ENCODE measurements around the gene TPMT.
"Not testable (repeated sequence)": the region's sequence is repeated elsewhere in the genome, so short reads cannot be mapped to it uniquely, and the experiment has no call there.

DNA sequence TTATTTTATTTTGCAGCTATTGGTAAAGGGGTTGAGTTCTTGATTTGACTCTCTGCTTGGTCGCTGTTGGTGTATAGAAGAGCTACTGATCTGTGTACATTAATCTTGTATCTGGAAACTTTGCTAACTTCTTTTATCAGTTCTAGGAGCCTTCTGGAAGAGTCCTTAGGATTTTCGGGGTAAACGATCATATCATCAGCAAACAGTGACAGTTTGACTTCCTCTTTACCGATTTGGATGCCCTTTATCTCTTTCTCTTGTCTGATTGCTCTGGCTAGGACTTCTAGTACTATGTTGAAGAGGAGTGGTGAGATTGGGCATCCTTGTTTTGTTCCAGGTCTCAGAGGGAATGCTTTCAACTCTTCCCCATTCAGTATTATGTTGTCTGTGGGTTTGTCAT is 21.3 kb upstream of the TPMT start:
- TF ChIP-seq, protein P1, sequence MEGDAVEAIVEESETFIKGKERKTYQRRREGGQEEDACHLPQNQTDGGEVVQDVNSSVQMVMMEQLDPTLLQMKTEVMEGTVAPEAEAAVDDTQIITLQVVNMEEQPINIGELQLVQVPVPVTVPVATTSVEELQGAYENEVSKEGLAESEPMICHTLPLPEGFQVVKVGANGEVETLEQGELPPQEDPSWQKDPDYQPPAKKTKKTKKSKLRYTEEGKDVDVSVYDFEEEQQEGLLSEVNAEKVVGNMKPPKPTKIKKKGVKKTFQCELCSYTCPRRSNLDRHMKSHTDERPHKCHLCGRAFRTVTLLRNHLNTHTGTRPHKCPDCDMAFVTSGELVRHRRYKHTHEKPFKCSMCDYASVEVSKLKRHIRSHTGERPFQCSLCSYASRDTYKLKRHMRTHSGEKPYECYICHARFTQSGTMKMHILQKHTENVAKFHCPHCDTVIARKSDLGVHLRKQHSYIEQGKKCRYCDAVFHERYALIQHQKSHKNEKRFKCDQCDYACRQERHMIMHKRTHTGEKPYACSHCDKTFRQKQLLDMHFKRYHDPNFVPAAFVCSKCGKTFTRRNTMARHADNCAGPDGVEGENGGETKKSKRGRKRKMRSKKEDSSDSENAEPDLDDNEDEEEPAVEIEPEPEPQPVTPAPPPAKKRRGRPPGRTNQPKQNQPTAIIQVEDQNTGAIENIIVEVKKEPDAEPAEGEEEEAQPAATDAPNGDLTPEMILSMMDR (conservative IDR thresholded peaks at IDR 0.05; ENCODE audit: low read depth, low read length): not testable (repeated sequence)
- not testable (repeated sequence) for TF ChIP-seq EZH2 (IDR thresholded peaks at IDR 0.05; ENCODE audit: low read length, unreplicated experiment); EZH2phosphoT487 (IDR thresholded peaks at IDR 0.05; ENCODE audit: borderline replicate concordance, low read length)

All from PC-3 (cell line).